ENCODE measurements around the gene NCAPH2.
A peak's percentile ranks its signal among the peaks of the same experiment; 100 is the strongest.

NCAPH2 gene

DNA sequence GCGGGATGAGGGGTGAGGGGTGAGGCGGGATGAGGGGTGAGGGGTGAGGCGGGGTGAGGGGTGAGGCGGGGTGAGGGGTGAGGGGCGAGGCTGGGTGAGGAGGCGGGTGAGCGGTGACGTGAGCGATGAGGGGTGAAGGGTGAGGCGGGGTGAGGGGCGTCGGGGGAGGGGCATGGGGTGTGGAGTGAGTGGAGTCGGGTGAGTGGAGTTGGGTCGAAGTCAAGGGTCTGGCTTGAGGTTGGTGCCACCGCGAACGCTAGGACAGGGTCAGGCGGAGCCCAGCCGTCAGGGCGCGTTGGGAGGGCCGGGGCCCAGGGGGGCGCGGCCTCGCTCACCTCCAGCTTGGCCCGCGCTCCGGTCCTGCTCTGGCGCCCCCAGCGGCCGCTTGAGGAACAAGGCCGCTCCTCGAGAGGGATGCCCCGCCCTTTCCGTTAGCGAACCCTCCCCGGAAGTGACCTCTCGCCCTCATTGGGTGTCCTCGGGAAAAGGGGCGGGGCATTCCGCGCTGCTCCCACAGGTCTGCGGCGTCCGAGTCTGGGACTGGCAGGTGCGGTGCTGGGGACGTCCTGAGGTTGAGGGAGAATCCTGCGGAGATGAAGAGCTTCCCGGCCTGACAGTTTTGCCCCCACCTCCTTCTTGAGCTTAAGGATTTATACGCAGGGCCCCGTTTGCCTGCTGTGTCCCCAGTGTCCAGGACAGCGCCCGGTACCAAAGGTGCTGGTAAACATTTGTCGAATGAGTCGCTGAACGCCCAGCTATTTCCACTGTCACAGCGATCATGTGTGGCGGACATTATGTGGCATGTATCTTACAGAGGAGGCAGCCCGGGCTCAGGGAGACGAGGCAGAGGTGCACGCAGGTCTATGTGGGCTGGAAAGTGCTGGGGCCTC, 54.7 kb downstream of the NCAPH2 start, which contains the start of gene SYCE3:
Gene SYCE3, minus strand, starts transcription at position 397 of the 890 bp plus-strand sequence. CDS start 6,514 bp downstream, outside the sequence.
- CTCF ChIA-PET: interaction anchor here (0.6 to 2.0 kb wide), 13 partner anchors 10 to 129 kb away, joined by 3 to 12 read pairs (median 5); partner anchors contain the start of genes KLHDC7B and SCO2
- TF ChIP-seq, protein P1, sequence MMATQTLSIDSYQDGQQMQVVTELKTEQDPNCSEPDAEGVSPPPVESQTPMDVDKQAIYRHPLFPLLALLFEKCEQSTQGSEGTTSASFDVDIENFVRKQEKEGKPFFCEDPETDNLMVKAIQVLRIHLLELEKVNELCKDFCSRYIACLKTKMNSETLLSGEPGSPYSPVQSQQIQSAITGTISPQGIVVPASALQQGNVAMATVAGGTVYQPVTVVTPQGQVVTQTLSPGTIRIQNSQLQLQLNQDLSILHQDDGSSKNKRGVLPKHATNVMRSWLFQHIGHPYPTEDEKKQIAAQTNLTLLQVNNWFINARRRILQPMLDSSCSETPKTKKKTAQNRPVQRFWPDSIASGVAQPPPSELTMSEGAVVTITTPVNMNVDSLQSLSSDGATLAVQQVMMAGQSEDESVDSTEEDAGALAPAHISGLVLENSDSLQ (IDR thresholded peaks at IDR 0.05): no peak
- peak; percentile 54 for TF ChIP-seq ELF4 (IDR thresholded peaks at IDR 0.05)
- no peak for TF ChIP-seq NFRKB (IDR thresholded peaks at IDR 0.05)
- TF ChIP-seq SP1 (IDR thresholded peaks at IDR 0.05): no peak
- POLR2A ChIA-PET: interaction anchor here (0.6 to 4.2 kb wide), 11 partner anchors 9 to 140 kb away, joined by 3 to 59 read pairs (median 3); partner anchors contain the start of genes CHKB and SCO2
- DNase-seq (ENCODE audit: extremely low spot score): peak; percentile 98

DNA sequence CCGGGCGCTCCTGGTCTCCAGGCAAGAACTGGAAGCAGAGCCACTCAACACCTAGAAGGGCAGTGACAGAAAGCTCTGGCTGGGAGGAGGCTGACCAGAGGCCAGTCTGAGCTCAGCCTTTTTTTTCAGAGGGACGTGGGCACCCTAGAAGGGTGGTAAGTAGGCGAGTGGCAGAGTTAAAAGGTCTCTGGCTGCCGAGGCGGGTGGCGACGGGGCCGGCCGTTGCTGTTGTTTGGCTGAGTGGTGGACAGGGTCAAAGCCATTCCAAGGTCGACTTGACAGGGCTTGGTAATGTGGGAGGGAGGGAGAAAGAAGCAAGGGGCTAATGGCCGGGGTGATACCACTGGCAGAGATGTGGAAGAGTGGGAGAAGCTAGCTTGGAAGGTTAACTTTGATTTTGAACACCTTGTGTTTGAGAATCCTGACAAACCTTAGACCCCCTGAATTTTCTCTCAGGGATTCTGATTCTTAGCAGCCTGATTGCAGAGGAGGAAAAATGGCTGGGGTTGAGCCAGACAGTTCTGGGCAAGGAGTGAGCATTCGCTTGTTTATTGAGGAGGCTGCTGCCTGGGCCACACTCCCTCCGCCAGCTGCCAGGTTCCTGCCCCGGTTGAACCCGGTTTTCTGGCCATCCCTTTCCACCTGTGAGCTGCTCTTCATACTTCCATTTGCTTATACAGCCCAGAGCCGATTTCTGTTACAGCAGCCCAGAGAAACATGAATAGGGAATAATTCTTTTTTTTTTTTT, 55.6 kb downstream of the NCAPH2 start:
- TF ChIP-seq ARNT (IDR thresholded peaks at IDR 0.05): no peak
- no peak for TF ChIP-seq HDGF (IDR thresholded peaks at IDR 0.05; ENCODE audit: borderline replicate concordance)
- TF ChIP-seq NFRKB (IDR thresholded peaks at IDR 0.05): no peak
- no peak for TF ChIP-seq SUZ12 (IDR thresholded peaks at IDR 0.05)
- ChIA-PET POLR2A (interaction anchor here (0.6 to 4.2 kb wide), 8 partner anchors 9 to 139 kb away, joined by 3 to 59 read pairs (median 3); partner anchors contain the start of genes CHKB and SCO2), CTCF (interaction anchor here (0.6 to 2.0 kb wide), 12 partner anchors 9 to 128 kb away, joined by 3 to 12 read pairs (median 6); partner anchors contain the start of genes KLHDC7B and SCO2)
- no peak for DNase-seq (ENCODE audit: extremely low spot score)

DNA sequence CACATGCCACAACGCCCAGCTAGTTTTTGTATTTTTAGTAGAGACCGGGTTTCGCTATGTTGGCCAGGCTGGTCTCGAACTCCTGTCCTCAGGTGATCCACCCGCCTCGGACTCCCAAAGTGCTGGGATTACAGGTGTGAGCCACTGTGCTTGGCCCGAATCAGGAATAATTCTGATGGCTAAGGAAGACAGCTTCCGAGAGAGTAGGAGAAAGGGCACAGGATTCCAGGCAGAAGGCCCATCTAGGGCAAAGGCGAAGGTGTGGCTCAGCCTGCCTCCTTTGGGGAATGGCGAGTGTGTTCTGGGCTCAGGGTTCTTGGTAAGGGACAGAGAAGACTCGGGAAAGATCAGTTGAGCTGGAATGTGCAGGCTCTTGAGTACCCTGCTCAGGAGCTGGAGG, 56.3 kb downstream of the NCAPH2 start:
- ChIA-PET CTCF (interaction anchor here (2.0 kb wide), 2 partner anchors 23 to 57 kb away, joined by 7 to 10 read pairs; no protein-coding TSS in a partner anchor), POLR2A (interaction anchor here (1.4 to 4.2 kb wide), 4 partner anchors 9 to 39 kb away, joined by 3 to 59 read pairs (median 14); partner anchors contain the start of genes CHKB and SCO2)
- TF ChIP-seq FOXM1 (IDR thresholded peaks at IDR 0.05; ENCODE audit: borderline replicate concordance): no peak
- no peak for TF ChIP-seq LEF1 (IDR thresholded peaks at IDR 0.05; ENCODE audit: borderline replicate concordance)
- no peak for TF ChIP-seq L3MBTL2 (conservative IDR thresholded peaks at IDR 0.05)
- TF ChIP-seq HDGF (IDR thresholded peaks at IDR 0.05; ENCODE audit: borderline replicate concordance): no peak
- TF ChIP-seq CTBP1 (IDR thresholded peaks at IDR 0.05; ENCODE audit: borderline replicate concordance): no peak
- no peak for DNase-seq (ENCODE audit: extremely low spot score)

DNA sequence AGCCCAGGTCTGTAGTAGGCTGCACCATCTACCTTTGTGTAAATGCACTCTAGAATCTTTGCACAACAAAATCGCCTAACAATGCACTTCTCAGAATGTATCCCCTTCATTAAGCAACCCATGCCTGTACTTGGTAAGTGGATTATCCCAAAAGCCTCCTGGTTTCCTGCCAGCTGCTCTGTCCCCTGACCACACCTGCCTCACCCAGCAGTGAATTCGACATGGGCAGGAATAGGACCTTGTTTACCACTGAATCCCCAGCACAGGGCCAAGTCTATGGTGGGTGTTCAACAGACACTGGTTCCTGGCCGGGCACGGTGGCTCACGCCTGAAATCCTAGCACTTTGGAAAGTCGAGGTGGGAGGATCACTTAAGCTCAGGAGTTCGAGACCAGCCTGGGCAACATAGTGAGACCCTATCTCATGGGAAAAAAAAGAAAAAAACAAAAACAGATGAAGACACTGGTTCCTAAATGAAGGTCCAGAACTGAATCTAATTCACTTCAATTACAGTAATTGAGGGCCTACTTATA, 59.8 kb downstream of the NCAPH2 start:
- TF ChIP-seq ARNT (IDR thresholded peaks at IDR 0.05) (no peak), ZNF384 (IDR thresholded peaks at IDR 0.05) (no peak), HDGF (IDR thresholded peaks at IDR 0.05; ENCODE audit: borderline replicate concordance) (no peak), NFRKB (IDR thresholded peaks at IDR 0.05) (no peak), TARDBP (IDR thresholded peaks at IDR 0.05) (no peak), FOXK2 (IDR thresholded peaks at IDR 0.05) (no peak), SUZ12 (IDR thresholded peaks at IDR 0.05) (no peak), L3MBTL2 (conservative IDR thresholded peaks at IDR 0.05) (no peak), CTBP1 (IDR thresholded peaks at IDR 0.05; ENCODE audit: borderline replicate concordance) (no peak), FOXA1 (IDR thresholded peaks at IDR 0.05) (no peak), BHLHE40 (IDR thresholded peaks at IDR 0.05; ENCODE audit: borderline replicate concordance) (no peak), ELF4 (IDR thresholded peaks at IDR 0.05) (no peak), SP1 (IDR thresholded peaks at IDR 0.05) (no peak), FOXM1 (IDR thresholded peaks at IDR 0.05; ENCODE audit: borderline replicate concordance) (no peak), LEF1 (IDR thresholded peaks at IDR 0.05; ENCODE audit: borderline replicate concordance) (no peak)
- TF ChIP-seq, protein P1 (IDR thresholded peaks at IDR 0.05): no peak
- ChIA-PET POLR2A (interaction anchor here (1.4 kb wide), 1 partner anchor 15 kb away, joined by 4 read pairs; the partner anchor contains the start of gene CHKB), CTCF (no interaction called here)
- no peak for DNase-seq (ENCODE audit: extremely low spot score)

DNA sequence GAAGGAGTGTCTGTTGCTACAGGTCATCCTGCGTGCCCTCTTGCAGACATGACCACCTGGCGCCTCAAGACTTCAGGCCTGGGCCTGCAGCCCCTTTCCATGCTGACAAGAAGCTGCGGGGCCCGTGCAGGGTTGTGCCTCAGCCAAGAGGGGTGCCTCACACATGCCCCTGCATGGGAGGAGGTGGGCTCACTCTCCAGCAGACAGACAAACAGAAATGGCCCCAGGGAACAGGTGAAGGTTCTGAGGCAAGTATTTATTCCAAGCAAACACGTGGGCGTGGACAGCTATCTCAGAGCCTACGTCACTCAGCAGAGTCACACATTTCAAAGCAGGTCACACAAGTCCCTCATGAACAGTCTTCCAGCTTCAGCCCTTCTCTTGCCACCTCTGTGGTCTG, 60.6 kb downstream of the NCAPH2 start:
- POLR2A ChIA-PET: interaction anchor here (1.0 to 1.4 kb wide), 3 partner anchors 10 to 43 kb away, joined by 3 to 5 read pairs (median 4); partner anchors contain the start of genes CHKB and SCO2
- DNase-seq (ENCODE audit: extremely low spot score): no peak
- CTCF ChIA-PET: no interaction called here
- TF ChIP-seq CTBP1 (IDR thresholded peaks at IDR 0.05; ENCODE audit: borderline replicate concordance): no peak
- TF ChIP-seq, protein P1 (IDR thresholded peaks at IDR 0.05): no peak
- no peak for TF ChIP-seq BHLHE40 (IDR thresholded peaks at IDR 0.05; ENCODE audit: borderline replicate concordance)
- no peak for TF ChIP-seq FOXM1 (IDR thresholded peaks at IDR 0.05; ENCODE audit: borderline replicate concordance)
- no peak for TF ChIP-seq HDGF (IDR thresholded peaks at IDR 0.05; ENCODE audit: borderline replicate concordance)
- TF ChIP-seq ELF4 (IDR thresholded peaks at IDR 0.05): no peak
- no peak for TF ChIP-seq L3MBTL2 (conservative IDR thresholded peaks at IDR 0.05)
- TF ChIP-seq SUZ12 (IDR thresholded peaks at IDR 0.05): no peak
- TF ChIP-seq SP1 (IDR thresholded peaks at IDR 0.05): no peak
- TF ChIP-seq ZNF384 (IDR thresholded peaks at IDR 0.05): no peak
- TF ChIP-seq FOXK2 (IDR thresholded peaks at IDR 0.05): no peak
- TF ChIP-seq LEF1 (IDR thresholded peaks at IDR 0.05; ENCODE audit: borderline replicate concordance): no peak
- TF ChIP-seq FOXA1 (IDR thresholded peaks at IDR 0.05): no peak
- no peak for TF ChIP-seq ARNT (IDR thresholded peaks at IDR 0.05)
- no peak for TF ChIP-seq NFRKB (IDR thresholded peaks at IDR 0.05)
- no peak for TF ChIP-seq TARDBP (IDR thresholded peaks at IDR 0.05)
